ES-I3 (cell line): ENCODE data around the gene SEC22C.
A peak's percentile ranks its signal among the peaks of the same experiment; 100 is the strongest.
"Not testable (repeated sequence)": the region's sequence is repeated elsewhere in the genome, so short reads cannot be mapped to it uniquely, and the experiment has no call there.

ENCODE experiments used
- H3K36me3 ChIP-seq: 2 replicates; pipeline ENCODE4 v1.6.1; 2013; ENCODE audit warnings: mild to moderate bottlenecking, low read length, control low read depth, moderate library complexity; ENCODE audit not compliant: insufficient read depth
- H3K4me1 ChIP-seq: 2 replicates; pipeline ENCODE4 v1.6.1; 2013; ENCODE audit warnings: mild to moderate bottlenecking, control low read depth, low read length; ENCODE audit not compliant: insufficient read depth
- H3K9ac ChIP-seq: 2 replicates; pipeline ENCODE4 v1.6.1; 2013; ENCODE audit warnings: low read depth, mild to moderate bottlenecking, low read length, moderate library complexity
- H3K9me3 ChIP-seq: 2 replicates; pipeline ENCODE4 v1.6.1; 2013; ENCODE audit warnings: mild to moderate bottlenecking, low read length, moderate library complexity; ENCODE audit not compliant: control insufficient read depth, insufficient read depth

SEC22C gene

DNA sequence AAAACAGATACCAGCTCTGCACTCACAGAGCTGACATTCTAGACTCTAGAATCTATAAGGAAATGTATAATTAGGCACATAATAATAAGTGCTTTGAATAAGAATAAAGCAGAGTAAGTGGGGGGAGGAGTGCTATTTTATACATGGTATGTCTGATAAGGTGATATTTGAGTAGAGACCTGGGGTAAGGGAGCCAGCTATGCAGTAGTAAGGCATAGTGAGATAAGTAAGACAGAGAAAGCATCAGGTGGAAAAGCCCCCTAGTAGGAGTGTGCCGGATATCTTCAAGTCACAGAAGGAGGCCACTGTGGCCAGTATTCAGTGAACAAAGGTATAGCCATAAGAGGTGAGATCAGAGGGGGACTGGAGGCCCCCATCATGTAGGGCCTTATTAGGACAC, 11.9 kb upstream of the SEC22C start:
- H3K9me3 ChIP-seq = no peaks in the 10 kb centered on the region
- peaks cover 13% of the 10 kb centered on the region for H3K36me3 ChIP-seq
- no peak overlapping the region for H3K9ac ChIP-seq
- peaks cover 8% of the 10 kb centered on the region for H3K4me1 ChIP-seq

DNA sequence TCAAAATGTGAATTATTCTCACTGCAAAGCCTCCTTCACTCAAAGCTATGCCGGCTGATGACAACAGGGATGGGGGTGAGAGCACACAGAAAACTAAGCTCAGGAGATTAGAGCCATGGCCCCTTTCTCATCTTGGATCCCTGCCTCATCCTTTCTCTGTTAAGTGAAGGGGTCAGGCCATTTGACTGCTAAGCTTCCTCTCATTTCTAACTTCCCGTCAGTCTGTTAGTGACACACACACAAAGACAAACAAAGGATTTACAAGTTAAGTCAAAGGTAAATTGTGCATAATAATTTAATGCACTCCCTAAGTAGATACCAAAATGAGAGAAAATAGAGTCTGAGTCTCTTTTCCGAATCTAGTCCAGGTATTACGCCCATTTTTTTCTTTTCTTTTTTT, 10.0 kb upstream of the SEC22C start:
- Histone ChIP-seq H3K4me1 (peaks cover 8% of the 10 kb centered on the region), H3K9me3 (no peaks in the 10 kb centered on the region), H3K36me3 (peaks cover 13% of the 10 kb centered on the region), H3K9ac (peak overlapping the region; percentile 78)

DNA sequence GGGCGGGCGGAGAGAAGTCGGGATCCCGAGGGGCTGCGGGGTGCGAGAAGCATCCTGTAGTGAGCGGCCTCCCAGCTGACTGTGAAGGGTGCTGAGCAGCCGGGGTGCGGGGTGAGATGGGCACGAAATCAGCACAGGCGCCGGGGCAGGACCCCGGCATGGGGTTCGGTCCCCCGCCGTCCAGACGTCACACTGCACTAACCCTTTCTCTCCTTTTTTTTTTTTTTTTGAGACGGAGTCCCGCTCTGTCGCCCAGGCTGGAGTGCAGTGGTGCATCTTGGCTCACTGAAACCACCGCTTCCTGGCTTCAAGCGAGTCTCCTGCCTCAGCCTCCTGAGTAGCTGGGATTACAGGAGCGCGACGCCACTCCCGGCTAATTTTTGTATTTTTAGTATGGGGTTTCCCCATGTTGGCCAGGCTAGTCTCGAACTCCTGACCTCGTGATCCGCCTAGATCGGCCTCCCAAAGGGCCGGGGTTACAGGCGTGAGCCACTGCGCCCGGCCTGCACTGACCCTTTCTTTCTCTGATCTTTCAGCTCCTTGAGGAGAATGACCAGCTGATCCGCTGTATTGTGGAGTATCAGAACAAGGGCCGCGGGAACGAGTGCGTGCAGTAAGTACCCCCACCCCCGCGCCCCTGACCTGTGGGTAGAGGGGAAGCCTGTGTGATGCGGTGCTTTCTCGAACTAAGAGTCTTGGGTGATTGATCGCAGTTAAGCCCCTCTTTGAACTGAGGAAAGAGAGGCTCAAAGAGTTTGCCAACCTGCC, 9.4 kb upstream of the SEC22C start:
- H3K9me3 ChIP-seq = no peaks in the 10 kb centered on the region
- H3K9ac ChIP-seq = peak overlapping the region; percentile 78
- H3K36me3 ChIP-seq = peaks cover 13% of the 10 kb centered on the region
- H3K4me1 ChIP-seq = peaks cover 8% of the 10 kb centered on the region

DNA sequence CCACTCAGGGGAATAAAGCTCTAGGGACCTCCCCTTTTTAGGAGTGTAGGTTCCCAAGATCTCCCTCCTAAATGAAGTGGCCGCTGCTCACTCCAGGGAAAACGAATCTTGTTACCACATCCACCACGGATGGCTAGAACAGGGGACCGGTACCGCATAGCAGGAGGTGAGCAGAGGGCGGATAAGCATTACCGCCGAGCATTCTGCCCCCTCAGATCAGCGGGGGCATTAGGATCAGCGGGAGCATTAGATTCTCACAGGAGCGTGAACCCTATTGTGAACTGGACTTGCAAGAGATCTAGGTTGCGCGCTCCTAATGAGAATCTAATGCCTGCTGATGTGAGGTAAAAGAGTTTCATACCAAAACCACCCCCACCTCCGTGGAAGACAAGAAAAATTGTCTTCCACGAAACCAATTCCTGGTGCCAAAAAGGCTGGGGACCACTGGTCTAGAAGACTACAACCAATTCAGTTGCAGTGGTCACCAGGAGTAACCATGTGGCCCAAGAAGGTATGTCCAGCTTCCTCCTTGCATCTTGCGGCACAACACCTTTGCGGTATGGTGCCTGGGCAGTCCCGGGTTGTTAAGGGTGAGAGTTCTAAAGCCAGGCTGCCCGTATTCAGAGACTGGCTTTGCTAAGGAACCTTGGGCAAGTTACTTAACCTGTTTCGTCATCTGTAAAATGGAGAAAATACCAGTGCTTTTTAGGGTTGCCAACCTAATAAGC, 7.8 kb upstream of the SEC22C start:
- peak overlapping the region; percentile 51 for H3K9ac ChIP-seq
- peaks cover 8% of the 10 kb centered on the region for H3K4me1 ChIP-seq
- H3K9me3 ChIP-seq = no peaks in the 10 kb centered on the region
- H3K36me3 ChIP-seq = peaks cover 13% of the 10 kb centered on the region

DNA sequence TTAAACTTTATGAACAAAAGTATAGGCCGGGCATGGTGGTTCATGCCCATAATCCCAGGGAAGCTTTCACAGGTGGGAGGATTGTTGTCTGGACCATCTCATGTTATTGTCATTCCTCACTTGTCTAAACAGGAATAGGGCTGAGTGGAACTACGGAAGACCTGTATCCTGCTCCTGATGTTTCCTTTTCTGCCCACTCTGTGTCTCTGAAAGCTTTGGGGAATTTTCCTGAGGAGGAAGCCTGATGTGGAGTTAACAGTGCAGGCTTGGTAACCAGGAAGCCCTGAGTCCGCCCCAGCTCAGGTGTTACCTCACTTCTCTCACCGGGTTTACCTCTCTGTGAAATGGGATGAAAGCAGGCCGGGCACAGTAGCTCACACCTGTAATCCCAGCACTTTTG, 6.9 kb upstream of the SEC22C start:
- H3K4me1 ChIP-seq = peaks cover 9% of the 10 kb centered on the region

DNA sequence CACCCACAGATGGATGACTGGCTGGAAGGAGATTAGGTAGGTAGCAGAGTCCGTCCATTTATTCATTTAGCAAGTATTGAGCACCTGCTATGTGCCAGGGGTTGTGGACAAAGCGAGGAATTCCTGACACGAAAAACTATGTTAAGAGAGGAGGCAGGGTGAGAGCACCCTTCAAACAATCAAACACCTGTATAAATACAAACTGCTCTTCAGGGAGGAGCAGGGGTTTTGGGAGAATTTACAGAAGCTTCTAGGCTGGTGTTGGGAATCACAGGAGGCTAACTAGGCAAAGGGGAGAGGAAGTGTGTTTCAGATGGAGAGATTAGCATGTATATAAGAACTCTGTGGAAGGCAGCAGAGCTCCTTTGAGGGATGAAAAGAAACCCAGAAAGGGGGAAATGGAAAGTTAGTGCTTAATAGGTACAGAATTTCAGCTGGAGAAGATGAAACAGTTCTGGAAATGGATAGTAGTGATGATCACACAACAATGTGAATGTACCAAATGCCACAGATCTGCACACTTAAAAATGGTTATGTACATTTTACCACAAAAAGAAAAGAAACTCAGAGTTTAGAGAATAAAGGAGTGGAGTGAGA, 805 bp upstream of the SEC22C start:
- Histone ChIP-seq H3K4me1 (peaks cover 17% of the 10 kb centered on the region), H3K9me3 (no peaks in the 10 kb centered on the region), H3K36me3 (no peaks in the 10 kb centered on the region), H3K9ac (peak overlapping the region; percentile 76)

More for the DNA sequence above, 6.9 kb upstream of the SEC22C start:
- peaks cover 10% of the 10 kb centered on the region for H3K36me3 ChIP-seq
- H3K9ac ChIP-seq = no peak overlapping the region
- H3K9me3 ChIP-seq = no peaks in the 10 kb centered on the region

DNA sequence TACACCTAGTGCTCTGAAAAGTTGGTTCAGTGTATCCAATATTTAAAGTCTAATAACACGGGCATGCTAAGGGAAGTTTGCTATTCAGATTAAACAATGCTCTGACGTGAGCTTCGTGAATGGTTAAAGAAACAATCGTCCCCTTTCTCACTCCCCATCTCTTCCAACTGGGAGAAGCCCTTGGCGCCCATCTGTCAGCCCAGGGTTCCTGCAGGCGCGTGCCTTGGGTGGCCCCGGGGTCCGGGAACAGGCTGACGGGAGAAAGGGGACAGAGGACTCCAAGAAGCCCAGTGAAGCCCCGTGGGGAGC, 413 bp downstream of the SEC22C start:
- Histone ChIP-seq H3K36me3 (no peaks in the 10 kb centered on the region), H3K9me3 (no peaks in the 10 kb centered on the region), H3K4me1 (peaks cover 17% of the 10 kb centered on the region), H3K9ac (peak overlapping the region; percentile 76)

DNA sequence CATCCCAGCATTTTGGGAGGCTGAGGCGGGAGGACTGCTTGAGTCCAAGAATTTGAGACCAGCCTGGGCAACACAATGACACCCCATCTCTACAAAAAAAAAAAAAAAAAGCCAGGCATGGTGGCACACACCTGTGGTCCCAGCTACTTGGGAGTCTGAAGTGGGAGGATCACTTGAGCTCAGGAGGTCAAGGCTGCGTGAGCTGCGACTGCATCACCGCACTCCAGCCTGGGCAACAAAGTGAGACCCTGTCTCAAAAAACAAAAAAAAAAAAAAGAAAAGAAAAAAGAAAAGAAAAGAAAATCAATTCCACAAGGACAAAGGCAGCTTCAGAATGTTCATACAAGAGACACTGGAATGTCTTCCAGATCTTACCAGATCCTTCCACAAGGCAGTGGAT, 2.4 kb downstream of the SEC22C start:
- peaks cover 17% of the 10 kb centered on the region for H3K4me1 ChIP-seq
- H3K9me3 ChIP-seq, H3K9ac ChIP-seq, H3K36me3 ChIP-seq: not testable (repeated sequence)

DNA sequence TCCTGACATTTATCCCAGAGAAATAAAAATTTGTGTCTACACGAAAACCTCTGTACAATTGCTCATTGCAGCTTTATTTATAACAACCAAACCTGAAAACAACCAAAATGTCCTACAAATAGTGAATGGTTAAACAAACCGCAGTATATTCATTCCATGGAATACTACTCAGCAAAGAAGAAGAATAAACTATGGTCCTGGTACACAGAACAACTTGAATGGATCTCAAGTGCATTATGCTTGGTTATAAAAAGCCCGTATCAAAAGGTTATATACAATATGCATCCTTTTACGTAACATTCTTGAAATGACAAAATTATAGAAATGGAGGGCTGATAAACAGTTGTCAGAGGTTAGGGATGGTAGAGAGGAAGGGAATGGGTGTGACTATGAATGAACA, 3.7 kb downstream of the SEC22C start:
- H3K9ac ChIP-seq = no peak overlapping the region
- no peaks in the 10 kb centered on the region for H3K36me3 ChIP-seq
- H3K9me3 ChIP-seq = peaks cover 6% of the 10 kb centered on the region; the same call in 1 of the 2 replicates
- H3K4me1 ChIP-seq = peaks cover 10% of the 10 kb centered on the region

DNA sequence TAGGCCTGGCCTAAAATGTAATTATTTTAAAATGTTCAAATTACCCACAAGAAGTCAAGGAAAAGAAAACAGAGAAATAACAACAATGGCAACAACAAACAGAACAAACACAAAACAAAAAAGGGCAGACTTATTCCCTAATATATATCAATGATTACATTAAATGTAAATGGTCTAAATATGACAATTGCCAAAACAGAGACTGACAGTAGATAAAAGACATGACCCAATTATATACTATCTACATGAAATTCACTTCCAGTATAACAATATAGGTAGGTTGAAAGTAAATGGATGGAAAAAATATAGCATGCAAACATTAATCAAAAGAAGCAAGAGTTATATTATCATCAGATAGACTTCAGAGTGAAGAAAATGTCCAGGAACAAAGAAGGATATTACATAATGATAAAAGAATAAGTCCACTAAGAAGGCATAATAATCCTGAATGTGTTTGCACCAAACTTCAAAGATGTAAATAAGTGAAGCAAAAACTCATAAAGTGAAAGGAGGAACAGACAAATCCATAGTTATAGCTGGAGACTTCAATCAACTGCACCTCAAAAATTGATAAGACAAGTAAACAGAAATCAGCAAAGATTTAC, 6.5 kb downstream of the SEC22C start:
- H3K4me1 ChIP-seq = no peaks in the 10 kb centered on the region
- no peak overlapping the region for H3K9ac ChIP-seq
- H3K36me3 ChIP-seq = no peaks in the 10 kb centered on the region
- peaks cover 6% of the 10 kb centered on the region; the same call in 1 of the 2 replicates for H3K9me3 ChIP-seq

DNA sequence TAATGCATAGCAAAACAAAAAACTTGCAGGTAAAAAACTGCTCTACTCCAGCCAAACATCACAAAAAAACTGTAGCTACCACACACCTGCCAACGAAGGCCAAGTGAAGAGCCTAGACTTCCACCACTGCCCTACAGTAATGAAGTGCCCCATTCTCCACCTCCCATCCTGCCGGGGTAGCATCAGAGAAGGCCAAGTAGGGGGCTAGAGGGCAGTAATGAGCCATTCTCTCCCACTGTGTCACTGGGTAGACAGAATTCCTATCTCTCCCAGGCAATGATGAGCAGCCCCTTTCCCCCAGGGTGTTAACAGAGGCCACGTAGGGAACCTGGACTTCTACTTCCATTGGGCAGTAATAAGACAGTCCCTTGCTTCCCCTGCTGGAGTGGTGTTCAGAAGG, 9.5 kb downstream of the SEC22C start:
- Histone ChIP-seq H3K4me1 (no peaks in the 10 kb centered on the region), H3K36me3 (no peaks in the 10 kb centered on the region), H3K9ac (no peak overlapping the region), H3K9me3 (peaks cover 6% of the 10 kb centered on the region; the same call in 1 of the 2 replicates)

DNA sequence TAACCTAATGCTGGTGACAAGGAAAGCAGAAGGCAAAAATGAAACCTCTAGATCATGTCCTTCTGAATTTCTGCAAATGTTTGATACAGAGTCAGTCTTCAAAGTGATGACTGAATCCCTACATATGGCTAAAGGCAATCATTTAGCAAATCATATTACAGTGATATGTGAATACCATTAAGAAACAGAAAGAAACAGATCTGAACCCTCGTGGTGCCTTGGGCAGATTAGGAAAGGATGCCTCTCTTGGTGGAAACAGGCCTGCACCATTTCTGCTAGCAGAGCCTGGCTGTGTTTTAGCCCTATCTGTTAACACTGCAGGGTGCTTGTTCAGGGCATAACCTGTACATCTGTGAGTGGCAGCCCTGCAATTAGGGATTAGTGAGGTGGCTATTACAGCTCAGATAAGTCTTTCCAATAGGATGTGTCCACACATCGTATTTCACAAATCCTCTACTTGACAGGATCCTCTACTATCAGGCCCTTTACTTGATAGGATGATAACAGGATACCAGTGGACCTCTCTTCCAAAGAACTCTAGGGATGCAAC, 12.1 kb downstream of the SEC22C start:
- Histone ChIP-seq H3K4me1 (no peaks in the 10 kb centered on the region), H3K9me3 (no peaks in the 10 kb centered on the region), H3K36me3 (no peaks in the 10 kb centered on the region), H3K9ac (no peak overlapping the region)

DNA sequence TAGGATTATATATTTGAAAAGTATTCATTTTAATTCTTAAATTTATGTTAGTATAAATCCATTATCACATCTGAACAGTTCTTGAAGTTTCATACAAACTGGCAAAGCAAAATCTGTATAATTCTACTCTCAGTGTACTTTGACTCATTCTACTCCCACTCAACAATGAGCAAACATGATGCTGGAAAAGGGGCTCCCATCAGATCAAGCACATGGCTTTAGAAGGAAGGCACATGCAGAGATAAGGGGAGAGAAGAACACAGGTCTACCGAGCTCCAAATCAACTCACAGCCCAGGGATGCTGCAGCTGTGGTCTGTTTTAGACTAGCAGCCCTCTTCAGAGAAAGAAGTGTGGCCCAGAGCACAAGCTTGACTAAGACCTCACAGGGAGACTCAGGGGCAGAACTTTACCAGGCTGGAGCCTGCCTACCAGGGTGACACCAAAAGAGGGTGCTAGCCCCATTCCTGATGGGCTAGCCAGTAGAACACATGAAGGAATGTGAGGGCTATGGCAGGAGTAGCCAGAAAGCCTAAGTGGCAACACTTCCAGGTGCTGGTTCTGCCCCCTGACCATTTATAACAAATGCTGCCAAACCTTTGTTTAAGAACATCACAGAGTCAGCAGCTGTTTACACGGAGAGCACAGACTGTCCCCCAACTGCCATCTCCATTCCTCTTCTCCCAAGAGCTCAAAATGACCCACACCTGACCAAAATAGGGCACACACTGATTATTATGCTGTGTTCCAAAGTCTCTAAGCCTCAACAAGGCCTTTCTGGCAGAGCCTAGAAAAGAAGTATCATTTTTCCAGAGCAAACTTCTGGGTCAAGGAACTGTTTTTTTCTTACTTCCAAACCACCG, 19.5 kb downstream of the SEC22C start:
- Histone ChIP-seq H3K4me1 (no peaks in the 10 kb centered on the region), H3K36me3 (peaks cover 12% of the 10 kb centered on the region; the same call in 1 of the 2 replicates), H3K9me3 (no peaks in the 10 kb centered on the region), H3K9ac (no peak overlapping the region)

DNA sequence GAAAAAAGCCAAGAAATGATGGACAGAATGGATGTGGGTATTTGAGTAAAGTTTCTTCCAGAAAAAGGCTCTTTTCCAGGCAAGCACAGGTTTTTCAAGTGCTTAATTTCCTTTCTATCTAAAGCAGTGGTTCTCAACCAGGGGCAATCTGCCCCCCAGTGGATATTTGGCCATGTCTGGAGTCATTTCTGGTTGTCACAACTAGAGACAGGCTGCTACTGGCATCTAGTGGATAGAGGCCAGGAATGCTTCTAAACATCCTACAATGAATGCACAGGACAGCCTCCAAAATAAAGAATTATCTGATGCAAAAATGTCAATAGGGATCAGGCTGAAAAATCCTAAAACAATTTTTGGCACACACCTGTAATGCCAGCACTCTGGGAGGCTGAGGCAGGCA, 23.9 kb downstream of the SEC22C start:
- Histone ChIP-seq H3K4me1 (no peaks in the 10 kb centered on the region), H3K9ac (no peak overlapping the region), H3K36me3 (peaks cover 16% of the 10 kb centered on the region), H3K9me3 (no peaks in the 10 kb centered on the region)
